ENCODE measurements around the gene CCDC85C.

CCDC85C gene

DNA sequence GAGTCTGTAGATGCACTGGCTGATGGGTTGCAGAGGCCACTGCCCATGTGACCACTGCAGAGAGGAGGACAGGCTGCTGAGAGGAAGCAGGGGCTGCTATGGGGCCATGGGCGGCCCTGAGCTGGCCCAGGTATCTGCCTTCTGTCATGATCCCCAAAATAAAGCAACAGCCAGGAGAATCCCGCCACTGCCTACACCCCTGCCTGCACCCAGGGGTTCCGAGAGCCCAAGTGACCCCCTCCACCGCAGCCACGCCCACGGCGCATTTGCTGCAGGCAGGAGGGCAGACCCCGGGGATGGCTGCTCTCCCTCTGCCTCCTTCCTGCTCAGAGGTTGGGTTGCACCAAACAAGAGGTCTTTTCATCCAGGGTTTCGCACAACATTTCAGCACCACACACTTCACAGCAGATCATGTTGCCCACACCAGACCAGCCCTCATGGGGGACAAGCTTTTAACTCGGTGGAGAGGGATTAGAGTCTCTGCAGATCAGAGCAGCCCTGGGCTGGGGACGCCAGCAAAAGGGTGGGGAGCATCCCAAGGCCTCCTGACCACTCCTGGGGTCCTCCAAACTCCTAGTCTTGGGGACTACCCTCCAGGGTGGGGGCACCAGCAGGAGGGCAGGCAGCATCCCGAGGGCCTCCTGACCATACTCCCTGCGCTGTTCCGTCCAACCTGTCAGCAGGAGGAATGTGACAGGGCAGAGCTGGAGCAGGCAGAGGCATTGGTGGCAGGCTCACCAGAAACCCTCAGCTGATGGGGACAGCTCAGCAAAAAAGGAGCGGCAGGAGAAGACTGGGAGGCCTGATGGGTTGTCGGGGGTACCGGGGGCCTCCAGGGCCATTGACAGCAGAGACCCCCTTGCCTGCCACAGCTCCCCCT, 14.1 kb downstream of the CCDC85C start:
- DNase-seq (ENCODE audit: low spot score) = no peak

DNA sequence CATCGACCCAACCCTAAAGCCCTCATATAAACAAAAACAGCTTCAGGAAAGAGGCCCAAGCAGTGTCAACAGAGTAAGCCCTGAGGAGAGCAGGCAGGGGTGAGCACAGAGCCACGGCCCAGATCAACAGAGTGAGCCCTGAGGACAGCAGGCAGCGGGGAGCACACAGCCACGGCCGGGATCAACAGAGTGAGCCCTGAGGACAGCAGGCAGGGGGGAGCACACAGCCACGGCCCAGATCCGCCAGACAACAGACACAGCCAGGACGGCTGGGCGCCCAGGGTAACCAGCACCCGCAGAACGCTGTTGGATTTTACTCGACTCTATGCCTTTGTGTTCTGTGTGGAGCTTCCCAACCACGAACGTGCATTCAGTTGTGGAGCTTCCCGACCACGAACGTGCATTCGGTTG, 15.0 kb downstream of the CCDC85C start:
- no peak for DNase-seq (ENCODE audit: low spot score)

- no peak for DNase-seq (ENCODE audit: low spot score)
Observed at GRCh38 chr14:99587460-99588278, 16.3 kb downstream of the CCDC85C start.

- no peak for DNase-seq (ENCODE audit: low spot score)
Observed at GRCh38 chr14:99586761-99587459, 17.1 kb downstream of the CCDC85C start.

DNA sequence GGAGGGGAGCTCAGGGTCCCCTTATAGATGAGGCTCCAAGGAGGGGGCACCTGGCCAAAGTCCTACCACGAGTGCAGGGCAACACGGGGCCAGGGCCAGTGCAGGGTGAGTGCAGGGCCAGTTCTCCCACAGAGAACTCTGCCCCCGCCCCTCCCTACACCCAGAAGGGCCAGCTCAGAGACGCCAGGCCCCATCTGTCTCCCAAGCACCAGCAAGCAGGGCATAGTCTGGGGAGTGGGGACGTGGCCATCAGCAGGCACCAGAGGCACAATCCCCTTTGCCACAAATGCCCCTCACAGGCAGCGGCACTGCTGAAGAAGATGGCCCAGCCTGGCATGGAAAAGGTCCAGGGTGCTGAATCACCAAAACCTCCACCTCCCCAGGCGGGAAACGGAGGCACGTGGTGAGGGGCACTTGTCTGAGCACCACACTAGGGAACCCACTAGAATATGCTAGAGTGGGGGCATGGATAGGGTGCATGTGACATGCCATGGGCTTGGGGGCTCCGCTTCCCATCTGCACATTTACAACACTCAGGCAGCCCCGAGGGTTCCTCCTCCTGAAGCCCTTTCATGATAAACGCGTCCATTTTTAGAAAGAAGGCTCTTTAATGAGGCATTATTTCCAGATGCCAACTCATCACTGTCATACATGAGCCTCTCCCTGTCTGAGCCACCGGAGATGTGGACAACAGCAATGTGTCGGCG, 17.8 kb downstream of the CCDC85C start:
- DNase-seq (ENCODE audit: low spot score) = no peak

DNA sequence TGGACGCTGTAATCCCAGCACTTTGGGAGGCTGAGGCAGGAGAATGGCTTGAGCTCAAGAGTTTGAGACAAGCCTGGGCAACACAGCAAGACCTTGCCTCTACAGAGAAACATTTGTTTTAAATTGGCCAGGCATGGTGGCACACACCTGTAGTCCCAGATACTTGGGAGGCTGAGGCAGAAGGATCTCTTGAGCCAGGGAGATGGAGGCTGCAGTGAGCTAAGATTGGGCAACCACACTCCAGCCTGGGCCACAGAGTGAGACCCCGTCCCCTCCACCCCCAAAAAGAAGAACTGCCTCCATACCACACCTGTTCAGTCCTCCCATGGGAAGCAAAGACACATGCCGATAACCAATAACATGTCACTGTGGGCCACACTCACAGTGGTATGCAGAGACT, 19.2 kb downstream of the CCDC85C start:
- no peak for DNase-seq (ENCODE audit: low spot score)

- no peak for DNase-seq (ENCODE audit: low spot score)
Observed at GRCh38 chr14:99581938-99582337, 22.1 kb downstream of the CCDC85C start.

- DNase-seq (ENCODE audit: low spot score) = no peak
Observed at GRCh38 chr14:99581374-99581773, 22.6 kb downstream of the CCDC85C start.

- peak; percentile 84 for DNase-seq (ENCODE audit: low spot score)
Observed at GRCh38 chr14:99579903-99580571, 24.0 kb downstream of the CCDC85C start.

DNA sequence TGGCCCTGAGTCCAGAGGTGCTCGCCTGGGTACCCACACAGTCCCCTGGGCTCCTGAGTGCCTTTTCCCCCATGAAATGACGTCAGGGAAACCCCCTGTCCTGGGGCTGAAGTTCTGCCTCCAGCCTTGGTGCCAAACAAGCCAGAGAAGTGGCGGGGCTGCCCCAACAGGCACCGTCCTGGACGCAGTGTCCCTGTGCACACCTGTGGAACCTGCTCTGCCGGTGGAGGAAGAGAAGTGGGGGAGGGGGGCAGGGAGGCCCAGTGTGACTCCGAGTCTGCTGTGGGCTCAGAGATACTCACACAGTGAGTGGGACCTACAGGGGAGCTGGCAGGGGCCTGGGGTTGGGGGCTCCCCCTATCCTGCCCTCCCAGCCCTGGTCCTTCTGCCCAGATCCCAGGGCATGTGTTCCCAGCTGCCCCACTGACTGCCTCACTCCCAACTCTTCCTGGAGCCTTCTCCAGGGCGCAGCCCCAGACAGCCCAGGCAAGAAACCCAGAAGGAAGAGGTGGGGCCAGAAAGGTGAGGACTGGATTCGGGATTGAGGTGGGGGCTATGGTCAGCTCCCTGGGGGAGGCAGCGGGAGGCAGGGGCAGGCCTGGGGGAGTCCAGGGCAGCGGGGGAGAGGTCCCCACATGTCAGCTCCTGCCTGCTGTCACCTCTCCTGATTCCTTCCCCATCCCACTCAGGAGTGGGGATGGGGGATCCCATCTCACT, 24.7 kb downstream of the CCDC85C start:
- DNase-seq (ENCODE audit: low spot score) = no peak

DNA sequence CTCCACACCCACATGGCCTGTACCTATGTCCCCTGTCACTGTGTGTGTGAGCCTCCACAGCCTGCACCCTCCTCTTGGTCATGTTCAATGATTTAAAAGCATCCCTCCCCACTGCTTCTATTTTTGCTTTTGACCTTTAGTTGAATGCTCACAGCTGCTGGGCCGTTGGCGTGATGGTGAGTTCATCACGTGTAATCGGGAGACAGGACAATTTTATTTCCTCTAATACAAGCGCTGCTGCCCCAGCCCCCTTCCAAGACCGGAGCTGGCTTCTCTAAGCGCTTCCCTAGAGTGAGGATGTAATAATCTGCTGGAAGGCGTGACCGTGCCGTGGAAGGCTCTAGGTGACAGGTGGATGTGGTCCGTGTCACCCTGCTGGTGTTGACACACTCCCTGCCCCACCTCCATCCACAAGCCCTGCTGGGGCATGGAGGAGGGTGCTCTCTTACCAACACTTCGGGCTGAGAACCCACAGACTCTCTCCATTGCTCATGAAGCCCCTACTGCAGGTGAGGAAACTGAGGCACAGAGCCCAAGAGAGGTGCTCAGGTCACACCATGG, 25.4 kb downstream of the CCDC85C start:
- DNase-seq (ENCODE audit: low spot score) = no peak

DNA sequence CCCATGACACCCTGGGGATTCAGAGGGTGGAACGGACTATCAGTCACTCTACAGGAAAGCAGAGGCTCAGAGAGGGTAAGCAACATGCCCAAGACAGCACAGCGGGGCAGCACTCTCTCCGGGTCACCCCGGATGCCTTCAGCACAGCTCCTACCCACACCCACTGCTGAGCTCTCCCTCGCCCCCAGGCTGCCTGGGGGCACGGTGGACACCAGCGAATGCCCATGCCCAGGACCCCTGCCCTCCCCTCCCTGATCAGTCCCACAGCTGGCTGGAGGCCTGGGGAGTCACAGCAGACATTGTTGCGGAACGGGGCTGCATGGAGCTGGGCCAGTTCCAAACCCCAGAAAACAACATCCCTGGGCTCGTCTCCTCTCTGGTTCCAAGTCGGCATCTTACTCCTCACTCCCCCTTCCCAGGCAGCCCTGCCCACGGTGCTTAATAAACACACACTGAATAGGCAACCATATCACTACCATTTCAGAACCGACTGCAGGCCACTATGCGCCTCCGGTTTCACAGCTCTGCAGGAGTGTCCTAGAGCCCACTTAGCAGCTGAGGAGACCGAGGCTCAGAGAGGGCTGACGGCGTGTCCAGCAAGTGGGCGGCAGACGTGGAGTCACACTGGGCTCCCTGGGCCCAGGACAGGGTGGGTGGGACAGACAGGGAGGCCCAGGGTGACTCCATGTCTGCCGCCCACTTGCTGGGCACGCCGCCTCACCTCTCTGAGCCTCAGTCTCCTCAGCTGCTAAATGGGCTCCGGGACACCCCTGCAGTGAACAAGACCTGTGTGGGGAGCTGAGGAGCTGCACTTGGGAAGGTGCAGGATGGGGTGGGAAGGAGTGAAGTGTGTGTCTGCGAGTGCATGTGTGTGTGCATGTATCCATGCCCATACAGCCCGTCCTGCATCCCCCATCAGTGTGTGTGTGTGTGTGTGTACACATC, 27.0 kb downstream of the CCDC85C start:
- no peak for DNase-seq (ENCODE audit: low spot score)

DNA sequence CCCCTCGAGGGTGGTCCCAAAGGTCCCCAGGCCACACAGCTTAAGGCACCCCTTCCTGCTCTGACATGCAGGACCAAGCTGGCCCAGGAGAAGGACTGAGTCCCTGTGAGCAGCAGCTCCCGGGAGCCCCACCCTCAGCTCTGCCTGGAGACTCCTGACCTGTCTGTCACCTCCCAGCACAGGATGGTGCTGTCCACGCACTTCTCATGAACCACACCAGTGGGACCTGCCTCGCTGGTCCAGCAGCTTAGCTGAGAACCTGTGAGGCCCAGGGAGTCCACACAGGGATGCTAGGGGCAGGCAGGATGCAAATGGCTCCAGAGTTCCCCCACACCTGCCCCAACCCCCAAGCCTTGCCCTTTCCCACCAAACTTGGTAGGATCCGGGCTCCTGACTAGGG, 27.7 kb downstream of the CCDC85C start:
- no peak for DNase-seq (ENCODE audit: low spot score)

DNA sequence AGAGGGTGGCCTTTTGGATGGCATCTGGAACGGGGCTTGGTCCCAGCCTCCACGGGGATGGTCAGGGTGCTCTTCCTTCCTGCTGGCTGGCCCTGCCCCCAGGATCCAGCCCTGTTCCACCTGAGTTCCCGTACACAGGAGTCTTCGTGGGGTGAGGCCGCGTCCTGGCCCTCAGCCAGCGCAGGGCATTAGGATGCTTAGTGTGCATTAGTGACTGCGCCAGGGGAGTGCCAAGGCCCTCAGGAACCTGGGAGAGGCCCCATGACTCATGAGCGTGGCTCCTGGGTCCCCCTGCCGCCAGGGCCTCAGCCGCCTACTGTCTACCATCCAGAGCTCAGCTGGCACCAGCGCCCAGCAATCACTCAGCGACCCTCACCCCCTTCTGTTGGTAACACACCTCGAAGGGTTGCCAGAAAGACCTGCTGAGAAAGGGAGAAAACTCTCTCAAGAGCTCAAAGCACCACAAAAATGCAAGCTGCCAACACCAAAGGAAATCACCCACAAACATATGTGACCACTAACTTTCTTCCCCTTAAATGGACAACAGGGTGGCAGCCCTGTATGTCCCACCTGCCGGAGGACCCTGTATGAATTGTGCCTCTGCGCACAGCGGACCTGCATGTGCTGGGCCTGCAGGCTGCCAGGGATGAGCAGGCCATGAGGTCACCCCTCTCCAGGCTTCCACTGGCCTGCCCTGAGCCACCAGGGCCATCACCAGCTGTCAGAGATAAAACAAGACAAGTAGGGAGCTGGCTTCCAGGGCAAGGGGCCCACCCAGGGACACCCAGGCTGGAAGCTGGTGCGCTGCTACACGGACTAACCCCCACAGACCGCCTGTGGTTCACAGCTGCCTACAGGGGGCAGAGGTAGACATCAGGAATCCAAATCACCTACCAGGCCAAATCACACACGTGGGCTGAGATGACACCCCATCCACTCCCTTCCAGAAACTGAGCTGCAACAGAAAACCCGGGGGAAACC, 28.7 kb downstream of the CCDC85C start:
- DNase-seq (ENCODE audit: low spot score) = no peak

DNA sequence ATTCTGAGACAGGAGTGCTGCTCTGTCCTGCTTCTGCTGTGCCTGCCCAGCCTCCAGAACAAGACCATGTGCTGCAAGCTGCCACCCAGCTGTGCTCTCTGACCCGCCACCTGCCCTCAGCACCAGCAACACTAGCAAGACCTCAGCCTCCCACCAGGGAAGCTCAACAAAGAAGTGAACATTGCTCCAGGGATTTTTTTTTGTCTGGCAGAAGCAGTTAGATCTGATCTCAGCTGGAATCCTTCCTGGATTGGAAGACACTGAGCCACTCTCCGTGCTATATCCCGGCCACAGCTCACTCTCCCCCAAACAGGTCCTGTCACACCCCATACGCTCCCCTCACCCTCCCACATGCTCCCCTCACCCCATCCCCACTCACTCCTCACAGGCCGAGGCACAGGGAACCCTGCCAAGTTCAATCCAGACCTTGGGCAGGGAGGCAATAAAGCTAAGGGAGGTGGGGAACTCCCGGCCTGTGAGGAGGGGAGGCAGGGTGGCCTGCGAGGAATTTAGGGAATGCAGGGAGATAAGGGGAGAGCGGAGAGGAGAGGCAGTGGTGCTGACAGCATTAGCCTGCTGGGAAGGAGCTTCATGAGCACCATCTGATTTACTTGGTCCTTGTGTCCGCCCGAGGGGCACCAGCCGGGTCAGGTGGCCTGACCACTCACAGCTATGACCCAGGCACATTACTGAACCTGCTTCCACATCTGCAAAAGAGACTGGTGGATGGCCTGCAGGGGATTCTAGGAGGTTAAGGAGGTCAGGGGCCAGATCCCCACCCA, 29.7 kb downstream of the CCDC85C start:
- DNase-seq (ENCODE audit: low spot score) = peak; percentile 65

GRCh38 chr14:99573436-99574098, 30.4 kb downstream of the CCDC85C start:
- no peak for DNase-seq (ENCODE audit: low spot score)

DNA sequence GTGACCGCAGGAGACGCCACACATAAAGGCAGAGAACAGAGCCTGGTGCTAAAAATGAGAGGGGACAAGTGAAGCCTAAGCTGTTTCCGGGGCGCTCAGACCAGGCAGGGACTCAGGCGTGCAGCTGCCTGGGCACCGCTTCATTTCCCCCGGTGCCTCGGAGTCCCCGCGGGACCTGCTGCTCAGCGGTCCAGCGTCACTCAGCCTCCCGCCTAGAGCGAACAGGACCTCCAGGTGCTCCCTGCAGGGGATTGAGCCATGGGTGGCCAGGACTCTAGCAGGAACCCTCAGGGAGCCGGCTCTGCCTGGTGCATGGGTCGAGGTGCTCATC, 31.0 kb downstream of the CCDC85C start:
- DNase-seq (ENCODE audit: low spot score) = no peak
